Superior temporal gyrus (tissue), 1 donor: ENCODE measurements around the gene MCM7.

Experiments
- DNase-seq: peaks from one replicate; pipeline ENCODE4 v3.0.0-alpha.2; 2016; ENCODE audit errors: extremely low spot score

MCM7 gene

DNA sequence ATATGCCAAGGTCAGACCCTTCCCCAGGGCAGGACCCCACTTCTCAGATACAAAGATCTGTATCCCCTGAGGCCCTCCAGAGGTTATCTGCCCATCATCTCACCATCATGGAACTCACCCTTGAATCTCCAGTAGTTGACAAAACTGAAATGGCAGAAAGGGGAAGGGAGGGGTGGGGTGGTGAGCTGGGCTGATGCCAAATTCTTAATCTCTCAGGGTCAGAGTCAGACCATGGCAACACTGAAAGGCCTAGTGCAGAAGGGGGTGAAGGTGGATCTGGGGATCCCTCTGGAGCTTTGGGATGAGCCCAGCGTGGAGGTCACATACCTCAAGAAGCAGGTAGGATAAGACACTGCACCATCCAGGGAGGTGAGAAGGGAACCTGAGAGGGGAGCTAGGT is 21.4 kb upstream of the MCM7 start:
- DNase-seq, result no peak

GRCh38 chr7:100122067-100122466 is 20.9 kb upstream of the MCM7 start:
- DNase-seq, result no peak

DNA sequence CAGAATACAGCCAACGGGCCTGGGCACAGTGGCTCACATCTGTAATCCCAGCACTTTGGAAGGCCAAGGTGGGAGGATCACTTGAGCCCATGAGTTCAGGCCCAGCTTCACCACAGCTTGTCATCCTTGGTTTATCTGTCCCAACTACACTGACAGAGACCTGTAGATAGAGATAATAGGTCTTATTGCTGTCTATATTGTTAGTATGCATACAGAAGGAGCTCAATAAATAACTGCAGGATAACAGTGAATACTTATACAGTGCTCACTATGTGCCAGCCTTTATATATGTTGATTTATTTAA is 19.5 kb upstream of the MCM7 start:
- no peak for DNase-seq

GRCh38 chr7:100119970-100120732 is 19.0 kb upstream of the MCM7 start:
- peak; percentile 87 for DNase-seq

DNA sequence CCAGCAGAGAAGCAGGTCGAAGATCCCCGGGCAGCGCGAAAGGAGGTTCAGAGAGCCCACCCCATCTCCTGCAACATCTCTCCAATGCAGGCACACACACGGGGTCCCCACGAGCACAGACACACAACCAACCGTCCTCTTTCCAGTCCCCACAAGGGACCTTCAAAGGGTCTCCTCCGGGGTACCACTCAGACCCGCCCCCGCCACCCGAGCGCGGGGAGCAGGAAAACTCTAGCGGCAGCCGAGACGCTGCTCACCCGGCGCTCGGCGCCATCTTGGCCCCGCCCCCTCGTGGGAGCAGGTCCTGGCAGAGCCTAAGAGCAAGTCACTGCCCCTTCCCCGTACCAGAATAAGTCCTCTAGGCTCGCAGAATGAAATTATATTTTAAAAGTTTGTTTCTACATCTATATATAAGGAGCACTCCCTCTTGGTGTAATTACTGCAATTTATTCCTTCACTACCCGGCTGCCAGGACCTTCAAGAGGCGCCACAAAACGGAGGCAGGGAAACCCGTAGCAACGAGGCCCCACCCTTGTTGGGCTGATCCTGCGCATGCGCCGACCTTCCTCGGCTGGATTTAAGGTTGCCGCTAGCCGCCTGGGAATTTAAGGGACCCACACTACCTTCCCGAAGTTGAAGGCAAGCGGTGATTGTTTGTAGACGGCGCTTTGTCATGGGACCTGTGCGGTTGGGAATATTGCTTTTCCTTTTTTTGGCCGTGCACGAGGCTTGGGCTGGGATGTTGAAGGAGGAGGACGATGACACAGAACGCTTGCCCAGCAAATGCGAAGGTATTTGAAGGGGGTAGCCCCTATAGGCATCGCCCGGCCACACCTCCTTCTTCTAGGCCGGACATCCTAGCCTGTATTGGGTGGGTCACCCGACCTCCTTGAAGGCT is 18.1 kb upstream of the MCM7 start, which contains the start of the genes CNPY4 and TAF6:
CNPY4 (plus strand) TSS at position 563 of the 898 bp plus-strand sequence; CDS start at position 674, 111 bp downstream.
TAF6 (minus strand) TSS at position 287 of the 898 bp plus-strand sequence. CDS start 5,149 bp downstream, outside the sequence.
- DNase-seq, result peak; percentile 99

- no peak for DNase-seq
Observed at GRCh38 chr7:100118388-100119071, 17.3 kb upstream of the MCM7 start.

DNA sequence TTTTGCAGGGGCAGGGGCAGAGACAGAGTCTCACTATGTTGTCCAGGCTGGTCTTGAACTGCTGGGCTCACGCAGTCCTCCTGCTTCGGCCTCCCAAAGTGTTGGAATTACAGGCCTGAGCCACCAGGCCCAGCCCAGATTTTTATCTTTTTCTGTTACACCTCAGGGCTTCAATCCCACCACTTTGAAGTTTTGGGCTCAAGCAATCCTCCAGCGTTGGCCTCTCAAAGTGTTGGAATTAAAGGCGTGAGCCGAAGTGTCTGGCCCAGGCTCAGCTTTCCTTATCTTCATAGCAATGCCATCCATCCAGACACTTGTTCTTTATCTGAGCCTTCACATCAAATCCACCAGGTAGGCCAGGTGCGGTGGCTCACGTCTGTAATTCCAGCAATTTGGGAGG is 13.8 kb upstream of the MCM7 start:
- DNase-seq, result no peak

GRCh38 chr7:100111914-100112313 is 10.7 kb upstream of the MCM7 start:
- DNase-seq, result no peak

- DNase-seq, result no peak
Observed at GRCh38 chr7:100111156-100111555, 10.0 kb upstream of the MCM7 start.

DNA sequence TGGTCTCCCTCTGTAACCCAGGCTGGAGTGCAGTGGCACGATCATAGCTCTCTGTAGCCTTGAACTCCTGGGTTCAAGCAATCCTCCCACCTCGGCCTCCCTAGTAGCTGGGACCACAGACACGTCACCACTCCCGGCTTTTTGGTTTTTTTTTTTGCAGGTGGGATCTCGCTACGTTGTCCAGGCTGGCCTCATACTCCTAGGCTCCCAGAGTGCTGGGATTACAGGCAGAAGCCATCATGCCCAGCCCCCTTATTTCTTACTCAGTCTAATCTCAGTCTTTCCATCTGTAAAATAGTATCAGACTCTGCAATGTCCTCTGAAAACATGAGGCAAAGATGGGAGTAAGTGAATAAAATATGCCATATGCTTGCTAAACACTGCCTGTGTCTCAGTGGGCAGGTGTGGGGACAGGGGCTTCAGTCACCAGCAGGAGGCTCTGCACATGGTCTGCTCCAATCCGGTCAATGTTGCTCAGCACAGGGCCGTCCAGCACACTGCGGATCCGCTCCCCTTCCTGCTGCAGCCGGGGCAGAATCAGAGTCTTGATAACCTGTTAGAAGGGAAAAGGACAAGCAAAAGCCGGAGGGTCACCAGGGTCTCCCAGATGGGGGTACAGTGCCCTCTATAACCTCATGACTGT is 8.4 kb upstream of the MCM7 start:
- DNase-seq, result no peak

DNA sequence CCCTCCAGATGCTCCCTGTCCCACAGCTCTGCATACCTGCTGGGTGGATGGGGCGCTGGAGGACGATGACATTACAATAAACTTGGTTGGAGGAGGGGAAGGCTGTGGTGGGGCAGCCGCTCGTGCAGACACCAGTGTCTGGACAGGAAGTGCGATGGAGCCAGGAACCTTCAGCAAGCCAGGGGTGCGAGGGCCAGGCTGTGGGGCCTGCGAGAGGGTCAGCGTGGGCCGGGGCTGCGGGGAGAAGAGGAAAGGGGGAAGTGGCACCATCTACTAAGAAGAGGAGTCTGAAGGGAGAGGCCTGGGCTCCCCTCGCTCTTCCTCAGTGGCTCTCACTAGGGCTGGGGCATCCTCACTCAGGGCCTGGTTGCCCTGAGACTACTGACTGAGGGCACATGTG is 6.7 kb upstream of the MCM7 start:
- no peak for DNase-seq

GRCh38 chr7:100107125-100107737 is 6.0 kb upstream of the MCM7 start:
- no peak for DNase-seq

DNA sequence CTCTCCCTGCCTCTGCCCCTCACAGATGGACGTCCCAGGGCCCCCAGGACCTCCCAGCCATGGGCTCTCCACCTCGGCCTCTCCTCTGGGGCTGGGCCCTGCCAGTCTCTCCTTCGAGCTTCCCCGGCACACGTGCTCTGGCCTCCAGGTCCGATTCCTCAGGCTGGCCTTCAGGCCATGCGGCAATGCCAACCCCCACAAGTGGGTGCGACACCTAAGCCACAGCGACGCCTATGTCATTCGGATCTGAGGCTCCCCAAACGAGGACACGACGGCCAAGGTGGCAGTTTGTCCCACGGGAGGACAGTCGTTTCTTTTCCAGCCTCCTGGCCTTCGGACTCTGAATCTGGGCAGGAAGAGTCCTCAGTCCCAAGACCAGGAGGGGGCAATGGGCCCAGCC is 5.4 kb upstream of the MCM7 start:
- DNase-seq, result no peak

- no peak for DNase-seq
Observed at GRCh38 chr7:100105534-100105933, 4.3 kb upstream of the MCM7 start.

DNA sequence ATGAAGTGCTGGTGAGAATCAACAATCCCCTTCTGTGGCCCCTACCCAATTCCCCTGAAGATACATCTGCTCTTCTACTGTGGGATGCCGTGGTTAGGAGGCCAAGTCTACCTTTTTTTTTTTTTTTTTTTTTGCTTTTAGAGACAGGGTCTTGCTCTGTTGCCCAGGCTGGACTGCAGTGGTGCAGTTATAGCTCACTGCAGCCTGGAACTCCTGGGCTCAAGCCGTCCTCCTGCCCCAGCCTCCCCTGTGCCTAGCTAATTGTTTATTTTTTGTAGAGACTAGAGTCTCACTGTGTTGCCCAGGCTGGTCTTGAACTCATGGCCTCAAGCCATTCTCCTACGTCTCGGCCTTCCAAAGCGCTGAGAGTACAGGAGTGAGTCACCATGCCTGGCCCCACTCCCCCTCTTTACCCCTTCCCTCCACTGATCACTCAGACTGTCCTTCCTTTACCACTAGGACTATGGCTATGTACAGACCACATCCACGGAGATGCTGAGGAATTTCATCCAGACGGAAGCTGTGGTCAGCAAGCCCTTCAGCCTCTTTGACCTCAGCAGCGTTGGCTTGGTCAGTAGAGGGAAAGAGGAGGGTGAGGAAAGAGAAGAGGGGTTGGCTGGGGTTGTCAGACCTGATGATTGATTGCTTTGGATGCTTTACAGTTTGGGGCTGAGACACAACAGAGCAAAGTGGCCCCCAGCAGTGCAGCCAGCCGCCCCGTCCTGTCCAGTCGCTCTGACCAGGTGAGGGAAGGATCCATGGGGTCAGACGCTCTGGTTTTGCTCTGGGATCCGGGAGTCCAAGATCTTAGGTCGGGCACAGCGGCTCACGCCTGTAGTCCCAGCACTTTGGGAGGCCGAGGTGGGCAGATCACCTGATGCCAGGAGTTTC is 2.0 kb upstream of the MCM7 start:
- no peak for DNase-seq

DNA sequence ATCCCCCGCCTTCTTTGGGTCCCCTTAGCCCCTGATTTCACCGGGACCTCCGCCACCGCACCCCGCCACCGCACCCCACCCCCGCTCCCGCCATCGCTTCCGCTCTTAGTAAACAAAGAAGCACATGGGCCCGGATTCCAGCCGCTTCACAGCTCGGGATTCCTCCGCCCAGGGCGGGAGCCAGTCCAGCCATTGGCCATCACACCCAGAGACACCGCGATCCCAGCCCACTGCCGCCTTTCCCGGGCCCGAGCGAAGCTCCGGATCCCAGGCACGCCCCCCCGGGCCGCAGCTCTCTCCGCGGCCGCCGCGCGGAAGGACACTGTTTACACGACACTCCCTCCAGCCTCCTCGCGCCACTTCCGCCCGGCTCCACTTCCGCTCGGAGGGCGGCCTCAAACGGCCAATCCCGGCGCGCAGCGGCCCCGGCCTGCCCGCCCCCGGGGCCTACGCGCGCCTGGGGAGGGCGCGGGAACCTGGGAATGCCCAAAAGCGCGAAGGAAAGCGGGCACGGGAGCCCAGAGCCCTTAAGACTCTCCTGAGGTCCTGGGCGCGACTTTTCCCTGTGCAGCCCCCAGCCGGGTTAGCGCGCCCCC is 679 bp downstream of the MCM7 start:
- peak; percentile 90 for DNase-seq

DNA sequence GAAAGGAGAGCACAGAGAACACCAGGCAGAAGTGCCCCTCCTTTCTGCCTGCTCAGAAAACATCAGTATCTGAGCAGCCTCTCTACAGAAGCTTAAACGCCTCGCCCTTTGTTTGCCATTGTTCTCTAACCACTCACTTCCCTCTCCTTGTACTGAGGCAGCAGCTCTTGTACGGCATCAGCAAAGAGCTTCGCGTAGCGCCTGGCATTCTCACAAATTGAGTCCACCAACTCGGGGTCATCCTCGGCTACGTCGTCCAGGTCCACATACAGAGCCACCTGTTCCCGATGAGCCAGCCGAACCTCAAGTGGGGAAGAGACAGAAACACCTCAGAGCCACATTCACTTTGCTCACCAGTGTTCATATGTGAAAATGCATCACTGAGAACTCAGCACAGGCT is 1.7 kb downstream of the MCM7 start:
- DNase-seq, result no peak

DNA sequence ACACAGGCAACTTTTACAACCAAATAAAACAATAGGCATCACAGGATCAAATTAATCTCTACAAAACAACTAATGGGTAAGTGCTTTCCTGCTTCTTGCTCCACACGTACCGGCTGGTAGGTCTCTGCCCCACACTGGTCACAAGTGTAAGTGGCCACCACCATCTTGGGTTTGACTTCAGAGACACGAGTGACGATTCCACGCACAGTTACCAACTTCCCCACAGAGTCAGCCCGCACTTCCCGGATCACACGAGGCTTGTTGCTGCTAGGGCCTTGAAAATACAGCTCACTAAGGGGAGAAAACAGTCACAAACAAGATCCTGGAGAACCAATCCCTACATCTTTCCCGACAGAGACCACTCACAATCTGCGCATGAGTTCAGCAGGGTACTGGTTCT is 2.3 kb downstream of the MCM7 start:
- no peak for DNase-seq

- no peak for DNase-seq
Observed at GRCh38 chr7:100095704-100096103, 5.5 kb downstream of the MCM7 start.

DNA sequence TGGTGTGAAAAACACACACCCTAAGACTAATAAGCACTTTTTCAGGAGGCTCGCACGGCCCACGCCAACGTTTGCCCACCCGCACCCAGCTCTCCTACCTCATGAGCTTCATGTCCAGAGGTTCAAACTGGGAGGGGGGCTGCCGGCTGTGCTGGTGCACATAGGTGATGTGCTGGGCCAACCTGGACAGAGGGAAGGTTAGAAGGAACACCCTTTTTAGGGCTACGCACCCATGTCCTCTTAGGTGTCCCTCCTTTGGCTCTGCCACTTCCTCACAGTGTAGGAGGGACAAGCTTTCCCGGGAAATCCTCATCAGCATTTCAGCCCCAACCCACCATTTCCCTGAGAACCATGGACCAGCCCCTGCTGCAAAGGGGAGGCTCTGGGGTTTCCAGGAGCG is 5.9 kb downstream of the MCM7 start:
- DNase-seq, result no peak
